GM12878 (cell line): ENCODE measurements around the gene DHX16.

Source experiments
- BACH1 ChIP-seq: fragments of 450-650 bp; IDR thresholded peaks from 2 replicates; pipeline ENCODE4 v1.6.1; 2017; ENCODE audit warnings: mild to moderate bottlenecking, borderline replicate concordance
- PAX5 ChIP-seq: IDR thresholded peaks from 2 replicates; pipeline ENCODE4 v1.6.1; 2011; ENCODE audit warnings: low read depth, low read length, borderline replicate concordance

DNA sequence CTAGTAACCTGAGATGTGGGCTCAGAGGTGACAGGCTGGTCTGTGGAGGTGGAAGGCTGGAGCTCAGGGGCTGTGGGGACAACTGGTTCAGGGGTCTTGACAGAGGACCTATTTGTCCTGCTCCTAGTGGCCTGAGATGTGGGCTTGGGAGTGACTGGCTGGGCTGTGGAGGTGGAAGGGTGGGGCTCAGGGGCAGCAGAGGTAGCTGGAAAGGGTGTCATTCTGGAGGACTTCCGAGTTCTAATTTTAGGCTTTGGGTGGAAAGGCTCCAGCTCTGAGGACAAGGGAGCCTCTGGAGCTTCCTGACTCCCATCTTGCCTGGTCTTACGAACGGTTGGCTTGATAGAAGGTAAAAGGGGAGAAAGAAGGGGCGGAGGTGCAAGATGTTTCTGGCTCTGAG lies 32.8 kb upstream of the DHX16 start:
- no peak for TF ChIP-seq PAX5
- no peak for TF ChIP-seq BACH1
